Measurements from ENCODE around the gene FHAD1.

The FHAD1 gene

DNA sequence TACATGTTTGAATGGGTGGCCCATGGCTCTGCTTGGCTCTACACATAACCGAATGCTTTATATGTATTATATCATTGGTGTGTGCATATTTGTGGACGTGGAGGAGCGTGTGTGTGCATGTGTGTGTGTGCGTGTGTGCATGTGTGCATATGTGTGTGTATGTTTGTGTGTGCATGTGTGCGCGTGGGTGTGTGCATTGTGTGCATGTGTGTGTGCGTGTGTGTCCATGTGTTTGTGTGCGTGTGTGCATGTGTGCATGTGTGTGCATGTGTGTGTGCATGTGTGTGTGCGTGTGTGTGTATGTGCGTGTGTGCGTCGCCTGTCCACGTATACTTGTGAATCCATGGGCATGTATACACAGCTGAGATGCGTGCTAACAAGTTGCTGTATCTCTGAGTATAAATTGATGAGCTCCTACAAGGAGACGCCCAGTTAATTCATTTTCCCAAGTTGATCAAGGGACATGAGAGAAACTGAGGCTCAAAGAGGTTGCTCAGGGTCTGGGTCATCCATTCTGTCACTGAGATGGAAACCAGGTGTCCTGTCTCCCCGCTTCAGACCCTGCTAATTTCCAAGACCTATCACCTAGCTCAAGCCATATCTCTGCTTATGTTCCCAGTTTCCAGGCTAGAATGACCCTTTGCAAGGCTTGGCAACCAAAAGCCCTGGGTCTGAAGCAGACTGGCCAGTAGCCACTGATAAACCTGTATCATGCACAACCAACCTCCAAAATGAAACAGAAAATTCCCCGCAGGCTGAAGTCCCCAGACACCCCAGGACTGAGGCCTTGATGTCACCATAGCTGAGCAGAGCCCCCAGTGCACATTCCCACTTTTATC, 188.4 kb downstream of the FHAD1 start:
- no peak for DNase-seq (ENCODE audit: low read depth in 3 of 3)

GRCh38 chr1:15436881-15437442, 189.9 kb downstream of the FHAD1 start:
- no peak for DNase-seq (ENCODE audit: low read depth in 3 of 3)

DNA sequence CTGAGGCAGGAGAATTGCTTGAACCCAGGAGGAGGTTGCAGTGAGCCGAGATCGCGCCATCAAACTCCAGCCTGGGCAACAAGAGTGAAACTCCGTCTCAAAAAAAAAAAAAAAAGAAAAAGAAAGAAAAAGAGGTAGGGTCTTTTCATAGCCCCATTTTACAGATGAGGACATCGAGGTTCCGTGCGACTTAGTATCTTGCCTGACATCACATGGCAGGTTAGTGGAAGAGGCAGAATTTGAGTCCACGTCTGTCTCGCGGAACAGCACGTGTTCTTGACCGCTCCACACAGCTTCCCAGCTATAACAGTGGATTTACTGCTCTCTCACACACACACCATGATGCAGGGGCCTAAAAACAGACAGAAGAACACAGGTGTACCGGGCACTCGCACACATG, 192.3 kb downstream of the FHAD1 start:
- DNase-seq (ENCODE audit: low read depth in 3 of 3) = no peak

DNA sequence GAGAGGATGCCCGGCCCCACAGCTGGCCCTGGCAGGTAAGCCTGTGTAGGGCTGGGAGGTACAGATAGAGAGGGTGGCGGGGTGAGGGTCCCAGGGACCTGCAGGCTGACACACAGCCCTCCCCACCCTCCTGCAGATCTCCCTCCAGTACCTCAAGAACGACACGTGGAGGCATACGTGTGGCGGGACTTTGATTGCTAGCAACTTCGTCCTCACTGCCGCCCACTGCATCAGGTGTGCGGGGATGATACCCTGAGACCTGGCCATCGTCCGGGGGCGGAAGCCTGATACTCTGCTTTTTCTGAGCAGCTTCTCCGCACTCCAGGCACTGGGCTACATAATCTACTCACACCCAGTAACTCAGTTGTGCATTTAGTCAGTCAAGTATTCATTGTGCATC, 193.3 kb downstream of the FHAD1 start:
- DNase-seq (ENCODE audit: low read depth in 3 of 3) = no peak

DNA sequence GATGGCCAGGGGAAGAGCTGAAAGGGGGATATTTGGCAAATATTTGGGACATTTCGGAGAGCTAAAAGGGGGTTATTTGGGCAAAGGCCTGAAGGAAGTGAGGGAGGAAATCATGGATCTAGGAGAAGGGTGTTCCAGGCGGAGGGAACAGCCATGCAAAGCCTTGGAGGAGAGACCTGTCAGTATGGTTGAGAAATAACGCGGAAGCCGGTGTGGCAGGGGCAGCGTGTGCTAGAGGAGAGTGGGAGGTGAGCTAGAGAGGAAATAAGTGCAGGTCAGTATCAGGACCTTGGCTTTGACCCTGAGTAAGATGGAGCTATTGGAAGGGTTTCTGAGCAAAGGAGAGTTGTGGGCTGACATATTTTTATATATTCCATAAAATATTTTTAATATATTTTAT, 194.2 kb downstream of the FHAD1 start:
- DNase-seq (ENCODE audit: low read depth in 3 of 3) = no peak

DNA sequence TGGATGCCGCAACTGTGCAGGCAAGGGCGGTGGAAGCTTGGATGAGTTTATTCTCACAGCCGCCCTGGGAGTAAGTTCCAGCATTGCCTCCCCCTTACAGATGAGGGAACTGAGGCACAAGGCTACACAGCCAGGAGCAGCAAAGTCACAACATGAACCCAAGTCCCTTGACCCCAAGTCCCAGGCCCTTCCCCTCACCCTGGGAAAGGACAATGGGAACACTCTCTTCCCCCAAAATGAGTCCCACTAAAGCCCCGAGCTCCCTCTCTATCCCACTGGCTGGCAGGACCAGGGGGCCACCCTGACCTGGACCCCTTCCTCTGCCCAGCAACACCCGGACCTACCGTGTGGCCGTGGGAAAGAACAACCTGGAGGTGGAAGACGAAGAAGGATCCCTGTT, 195.1 kb downstream of the FHAD1 start:
- no peak for DNase-seq (ENCODE audit: low read depth in 3 of 3)

DNA sequence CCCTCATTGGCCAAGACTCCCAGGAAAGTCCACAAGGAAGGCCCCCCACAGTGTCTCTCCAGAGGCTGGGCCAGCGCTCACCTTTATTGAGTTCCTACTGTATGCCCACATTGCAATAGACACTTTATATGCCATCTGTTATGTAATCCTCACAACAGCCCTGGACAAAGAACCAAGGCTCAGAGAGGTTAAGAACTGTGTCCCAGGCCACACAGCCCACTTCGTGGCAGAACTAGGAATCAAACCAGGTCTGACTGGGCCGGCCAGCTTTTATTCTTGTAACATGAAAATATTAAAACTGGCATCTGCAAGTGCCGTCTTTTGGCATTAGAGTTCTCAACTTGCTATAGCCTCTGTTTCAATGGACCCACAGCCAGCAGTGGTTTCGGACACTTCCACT, 195.7 kb downstream of the FHAD1 start:
- no peak for DNase-seq (ENCODE audit: low read depth in 3 of 3)

- no peak for DNase-seq (ENCODE audit: low read depth in 3 of 3)
Measured at GRCh38 chr1:15443281-15443680, 196.3 kb downstream of the FHAD1 start.

DNA sequence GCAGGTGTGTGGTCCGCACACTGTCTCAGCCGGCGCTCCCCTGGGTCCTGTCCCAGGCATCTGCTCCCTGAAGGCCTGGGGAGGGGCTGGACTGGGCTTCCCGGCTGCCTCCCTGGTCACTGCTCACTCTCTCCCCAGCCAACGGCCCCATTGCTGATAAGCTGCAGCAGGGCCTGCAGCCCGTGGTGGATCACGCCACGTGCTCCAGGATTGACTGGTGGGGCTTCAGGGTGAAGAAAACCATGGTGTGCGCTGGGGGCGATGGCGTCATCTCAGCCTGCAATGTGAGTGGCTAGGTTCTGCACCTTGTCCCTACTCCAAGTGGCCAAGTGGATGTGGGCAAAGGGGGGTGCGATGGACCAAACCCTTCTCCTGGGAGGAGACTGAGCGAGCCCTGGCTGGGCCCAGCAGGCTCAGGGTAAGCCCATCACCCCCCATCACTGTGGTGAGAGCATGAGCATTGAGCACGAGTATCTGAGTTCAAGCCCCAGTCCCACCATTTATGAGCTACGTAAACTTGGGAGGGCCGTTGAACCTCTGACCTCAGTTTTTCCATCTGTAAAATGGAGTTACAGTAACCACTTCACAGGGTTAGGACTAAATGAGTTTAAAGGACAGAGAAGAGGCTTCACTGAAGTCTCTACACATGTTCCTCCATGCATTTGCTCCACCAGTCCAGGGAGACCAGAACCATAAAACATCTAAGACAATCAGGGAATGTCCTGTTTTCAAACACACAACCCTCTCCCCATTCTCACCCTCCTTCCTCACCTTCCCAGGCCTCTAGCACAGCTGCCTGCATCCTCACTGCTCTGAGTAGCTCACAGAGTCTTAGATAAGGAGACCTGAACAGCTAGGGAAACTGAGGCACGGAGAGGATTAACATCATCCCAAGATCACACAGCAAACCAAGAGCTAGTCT, 197.7 kb downstream of the FHAD1 start:
- DNase-seq (ENCODE audit: low read depth in 3 of 3) = no peak

DNA sequence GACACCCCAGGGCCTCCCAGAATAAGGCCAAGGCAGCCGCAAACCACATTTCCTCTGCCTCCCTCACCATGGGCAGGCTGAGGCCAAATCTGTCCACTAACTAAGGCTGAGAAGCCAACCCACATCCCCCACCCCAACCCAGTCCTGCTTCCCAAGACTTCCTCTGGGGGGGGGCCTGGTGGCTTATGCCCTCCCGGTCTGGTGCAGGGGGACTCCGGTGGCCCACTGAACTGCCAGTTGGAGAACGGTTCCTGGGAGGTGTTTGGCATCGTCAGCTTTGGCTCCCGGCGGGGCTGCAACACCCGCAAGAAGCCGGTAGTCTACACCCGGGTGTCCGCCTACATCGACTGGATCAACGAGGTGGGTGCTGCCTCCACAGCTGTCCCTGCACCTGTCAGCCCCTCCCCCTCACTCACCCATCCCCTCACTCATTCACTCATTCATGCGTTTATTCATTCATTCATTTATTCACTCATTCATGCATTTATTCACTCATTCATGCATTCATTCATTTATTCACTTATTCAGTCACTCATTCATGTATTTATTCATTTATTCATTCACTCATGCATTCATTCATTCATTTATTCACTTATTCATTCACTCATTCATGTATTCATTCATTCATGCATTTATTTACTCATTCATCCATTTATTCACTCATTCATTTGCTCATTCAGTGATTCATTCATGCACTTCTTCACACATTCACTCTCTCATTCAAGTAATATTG, 198.5 kb downstream of the FHAD1 start:
- no peak for DNase-seq (ENCODE audit: low read depth in 3 of 3)

DNA sequence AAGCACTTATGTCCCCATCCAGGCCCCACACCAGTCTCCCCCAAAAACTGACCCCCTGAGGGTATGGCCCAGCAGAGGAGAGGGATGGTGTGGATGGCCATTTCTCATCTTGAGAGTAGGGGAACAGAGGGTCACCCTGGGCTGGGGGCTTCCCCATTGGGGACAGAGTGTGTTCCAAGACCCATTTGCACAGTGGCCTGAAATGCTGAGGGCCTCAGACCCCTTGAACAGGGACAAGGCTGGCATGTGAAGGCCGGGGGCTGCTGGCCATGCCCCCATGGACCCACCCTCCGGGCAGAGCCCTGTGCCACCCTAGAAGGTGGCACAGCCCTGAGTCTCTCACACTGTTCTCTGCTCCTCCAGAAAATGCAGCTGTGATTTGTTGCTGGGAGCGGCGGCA, 199.2 kb downstream of the FHAD1 start:
- no peak for DNase-seq (ENCODE audit: low read depth in 3 of 3)
